GM12874 (cell line): ENCODE results near the gene ACCSL.

ENCODE experiments used
- CTCF ChIP-seq: IDR thresholded peaks from 2 replicates; pipeline ENCODE4 v1.5.1; 2011; ENCODE audit warnings: low read depth, mild to moderate bottlenecking, control low read depth, low read length, moderate library complexity; ENCODE audit not compliant: insufficient read depth

ACCSL gene

GRCh38 chr11:44030996-44031395, 16.8 kb upstream of the ACCSL start:
- TF ChIP-seq CTCF = no peak

GRCh38 chr11:44031549-44031948, 16.2 kb upstream of the ACCSL start:
- TF ChIP-seq CTCF = no peak

GRCh38 chr11:44032299-44033085, 15.3 kb upstream of the ACCSL start:
- TF ChIP-seq CTCF = no peak

- TF ChIP-seq CTCF = no peak
Measured at GRCh38 chr11:44033411-44033850, 14.3 kb upstream of the ACCSL start.

GRCh38 chr11:44033856-44034255, 13.9 kb upstream of the ACCSL start:
- TF ChIP-seq CTCF = no peak

- no peak for TF ChIP-seq CTCF
Measured at GRCh38 chr11:44034639-44035038, 13.1 kb upstream of the ACCSL start.

GRCh38 chr11:44036811-44037657, 10.7 kb upstream of the ACCSL start:
- peak; percentile 75 for TF ChIP-seq CTCF
